Osteoblast (primary cell): ENCODE measurements around the gene SHCBP1L. TPM values are rescaled to one million over a fixed set of nuclear protein-coding genes. Genes with fewer than 3 reads are reported as not detected.

ENCODE experiments used
- DNase-seq: peaks from one replicate; pipeline ENCODE4 v3.0.0; 2011; ENCODE audit warnings: low spot score, mixed read lengths; ENCODE audit not compliant: insufficient read length; ENCODE audit errors: missing footprints
- H2AFZ ChIP-seq: 2 replicates; pipeline ENCODE4 v1.6.0; 2011; ENCODE audit warnings: mild to moderate bottlenecking, low read length
- H3K27ac ChIP-seq: 2 replicates; pipeline ENCODE4 v1.5.1; 2011; ENCODE audit warnings: mild to moderate bottlenecking, low read depth, low read length, moderate library complexity
- H3K27me3 ChIP-seq: 2 replicates; pipeline ENCODE4 v1.6.0; 2012; ENCODE audit warnings: mild to moderate bottlenecking, control low read depth, inconsistent platforms, low read length, moderate library complexity; ENCODE audit not compliant: insufficient read depth
- H3K36me3 ChIP-seq: 2 replicates; pipeline ENCODE4 v1.5.1; 2011; ENCODE audit warnings: mild to moderate bottlenecking, low read length, control low read depth, moderate library complexity; ENCODE audit not compliant: insufficient read depth
- H3K4me1 ChIP-seq: 2 replicates; pipeline ENCODE4 v1.5.1; 2011; ENCODE audit warnings: mild to moderate bottlenecking, low read length, control low read depth, moderate library complexity; ENCODE audit not compliant: insufficient read depth
- H3K4me2 ChIP-seq: 2 replicates; pipeline ENCODE4 v1.6.0; 2011; ENCODE audit warnings: mild to moderate bottlenecking, low read length; ENCODE audit not compliant: insufficient read depth
- H3K4me3 ChIP-seq: fragments of 200-600 bp; sonication (generic); 3 replicates; pipeline ENCODE4 v1.5.1; 2012; ENCODE audit warnings: mild to moderate bottlenecking, low read length, inconsistent platforms; ENCODE audit not compliant: insufficient read depth
- H3K79me2 ChIP-seq: 2 replicates; pipeline ENCODE4 v1.6.0; 2012; ENCODE audit warnings: mild to moderate bottlenecking, low read length, control low read depth, inconsistent platforms; ENCODE audit not compliant: insufficient read depth
- H3K9me3 ChIP-seq: 2 replicates; pipeline ENCODE4 v1.5.1; 2011; ENCODE audit warnings: low read depth, low read length, control low read depth
- H4K20me1 ChIP-seq: 2 replicates; pipeline ENCODE4 v1.6.0; 2012; ENCODE audit warnings: mild to moderate bottlenecking, low read length, control low read depth; ENCODE audit not compliant: insufficient read depth
- CTCF ChIP-seq: IDR thresholded peaks from 2 replicates; pipeline ENCODE4 v1.5.1; 2011; ENCODE audit warnings: mild to moderate bottlenecking, low read depth, low read length, moderate library complexity; ENCODE audit errors: extremely low read depth
- total RNA-seq: library from RNA; depleted of rRNA; stranded (reverse); fragments of >200 nt; gene quantifications from 2 replicates; pipeline ENCODE4 v1.2.3, GENCODE V29; 2012

The SHCBP1L gene
- total RNA-seq, 1 donor: not detected

GRCh38 chr1:182863940-182864339 is 89.0 kb downstream of the SHCBP1L start:
- peaks cover 8% of the 10 kb centered on the region for H4K20me1 ChIP-seq
- no peak overlapping the region for H2AFZ ChIP-seq
- peaks cover 31% of the 10 kb centered on the region for H3K79me2 ChIP-seq
- TF ChIP-seq CTCF: no peak
- no peaks in the 10 kb centered on the region for H3K9me3 ChIP-seq
- peaks cover 94% of the 10 kb centered on the region for H3K36me3 ChIP-seq
- no peak overlapping the region for H3K27ac ChIP-seq
- no peak for DNase-seq
- H3K27me3 ChIP-seq: no peaks in the 10 kb centered on the region
- H3K4me2 ChIP-seq: no peak overlapping the region
- no peaks in the 10 kb centered on the region for H3K4me1 ChIP-seq
- no peak overlapping the region for H3K4me3 ChIP-seq

GRCh38 chr1:182862827-182863226 is 90.1 kb downstream of the SHCBP1L start:
- no peak for DNase-seq
- Histone ChIP-seq H3K4me1 (no peaks in the 10 kb centered on the region), H3K9me3 (no peaks in the 10 kb centered on the region), H2AFZ (no peak overlapping the region), H3K36me3 (peaks cover 94% of the 10 kb centered on the region), H3K4me3 (no peak overlapping the region), H3K27ac (peak overlapping the region; percentile 10), H3K79me2 (peaks cover 39% of the 10 kb centered on the region), H4K20me1 (peaks cover 8% of the 10 kb centered on the region), H3K27me3 (no peaks in the 10 kb centered on the region), H3K4me2 (no peak overlapping the region)
- no peak for TF ChIP-seq CTCF

GRCh38 chr1:182861994-182862393 is 91.0 kb downstream of the SHCBP1L start:
- H2AFZ ChIP-seq: no peak overlapping the region
- no peaks in the 10 kb centered on the region for H3K27me3 ChIP-seq
- no peaks in the 10 kb centered on the region for H3K9me3 ChIP-seq
- TF ChIP-seq CTCF: no peak
- no peak for DNase-seq
- no peak overlapping the region for H3K4me2 ChIP-seq
- H3K4me3 ChIP-seq: no peak overlapping the region
- peaks cover 41% of the 10 kb centered on the region for H3K79me2 ChIP-seq
- H3K36me3 ChIP-seq: peaks cover 94% of the 10 kb centered on the region
- H3K27ac ChIP-seq: peak overlapping the region; percentile 10
- no peaks in the 10 kb centered on the region for H3K4me1 ChIP-seq
- H4K20me1 ChIP-seq: peaks cover 8% of the 10 kb centered on the region

DNA sequence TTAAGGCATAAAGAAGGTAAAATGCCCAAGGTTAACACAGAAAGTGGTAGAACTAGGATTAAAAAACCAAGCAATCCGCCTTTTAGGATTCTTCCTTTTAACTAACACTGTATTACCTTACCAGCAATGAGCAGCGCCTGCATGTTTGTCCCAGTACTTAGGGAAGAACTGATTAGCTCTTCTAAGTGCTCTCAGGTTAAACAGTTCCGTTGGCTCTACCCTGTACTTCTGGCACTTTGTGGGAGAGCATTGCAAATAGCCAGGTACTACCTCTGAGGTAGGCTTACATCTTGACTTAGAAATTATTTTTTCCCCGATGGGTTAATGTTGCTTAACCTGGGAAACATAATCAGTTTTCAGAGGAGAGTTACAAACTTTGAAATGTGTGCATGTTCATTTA is 92.3 kb downstream of the SHCBP1L start:
- no peak for TF ChIP-seq CTCF
- peaks cover 44% of the 10 kb centered on the region for H3K79me2 ChIP-seq

More for the DNA sequence above, 92.3 kb downstream of the SHCBP1L start:
- H3K9me3 ChIP-seq: no peaks in the 10 kb centered on the region
- no peaks in the 10 kb centered on the region for H3K4me1 ChIP-seq
- H3K27ac ChIP-seq: no peak overlapping the region
- peaks cover 8% of the 10 kb centered on the region for H4K20me1 ChIP-seq
- H3K4me2 ChIP-seq: no peak overlapping the region
- H3K36me3 ChIP-seq: peaks cover 94% of the 10 kb centered on the region
- no peak for DNase-seq
- H3K27me3 ChIP-seq: no peaks in the 10 kb centered on the region
- no peak overlapping the region for H2AFZ ChIP-seq
- no peak overlapping the region for H3K4me3 ChIP-seq
